HTERT RPE-1 (cell line): ENCODE measurements around the gene SYNE3.

ENCODE experiments used
- in situ Hi-C: fragments of 300-500 bp; cut with MboI; formaldehyde crosslinking; loops from 4 replicates; pipeline ENCODE4 v1.14.3; 2020; ENCODE audit warnings: low sequenced_read_pairs

The SYNE3 gene

DNA sequence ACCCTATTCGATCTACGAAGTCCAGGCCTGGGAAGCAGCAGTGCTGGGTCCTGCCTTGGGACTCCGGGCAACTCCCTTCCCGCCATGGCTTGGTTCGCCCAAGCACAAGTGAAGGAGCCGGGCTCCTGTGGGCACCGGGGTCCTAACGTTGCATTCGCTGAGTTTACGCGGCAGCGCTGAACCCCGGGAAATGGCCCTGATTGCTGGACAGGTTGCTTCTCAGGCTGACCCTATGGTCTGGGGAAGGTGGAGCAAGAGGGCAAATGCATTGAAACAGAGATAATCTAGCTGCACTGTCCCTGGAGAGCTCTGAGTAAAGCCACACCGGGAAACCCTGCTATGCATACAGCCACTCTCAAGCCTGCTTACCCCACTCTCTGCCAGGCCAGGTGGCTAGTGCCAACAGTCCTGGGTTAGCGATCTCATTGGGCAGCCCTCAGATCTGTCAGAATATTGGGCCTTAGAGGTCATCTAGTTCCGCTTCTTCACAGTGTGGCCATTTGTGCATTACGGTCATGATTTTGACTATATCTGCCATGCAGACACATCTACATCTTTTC lies 11.3 kb downstream of the SYNE3 start:
- in situ Hi-C loops: no loop called here

GRCh38 chr14:95504135-95505029 lies 12.1 kb downstream of the SYNE3 start:
- in situ Hi-C loops: no loop called here

DNA sequence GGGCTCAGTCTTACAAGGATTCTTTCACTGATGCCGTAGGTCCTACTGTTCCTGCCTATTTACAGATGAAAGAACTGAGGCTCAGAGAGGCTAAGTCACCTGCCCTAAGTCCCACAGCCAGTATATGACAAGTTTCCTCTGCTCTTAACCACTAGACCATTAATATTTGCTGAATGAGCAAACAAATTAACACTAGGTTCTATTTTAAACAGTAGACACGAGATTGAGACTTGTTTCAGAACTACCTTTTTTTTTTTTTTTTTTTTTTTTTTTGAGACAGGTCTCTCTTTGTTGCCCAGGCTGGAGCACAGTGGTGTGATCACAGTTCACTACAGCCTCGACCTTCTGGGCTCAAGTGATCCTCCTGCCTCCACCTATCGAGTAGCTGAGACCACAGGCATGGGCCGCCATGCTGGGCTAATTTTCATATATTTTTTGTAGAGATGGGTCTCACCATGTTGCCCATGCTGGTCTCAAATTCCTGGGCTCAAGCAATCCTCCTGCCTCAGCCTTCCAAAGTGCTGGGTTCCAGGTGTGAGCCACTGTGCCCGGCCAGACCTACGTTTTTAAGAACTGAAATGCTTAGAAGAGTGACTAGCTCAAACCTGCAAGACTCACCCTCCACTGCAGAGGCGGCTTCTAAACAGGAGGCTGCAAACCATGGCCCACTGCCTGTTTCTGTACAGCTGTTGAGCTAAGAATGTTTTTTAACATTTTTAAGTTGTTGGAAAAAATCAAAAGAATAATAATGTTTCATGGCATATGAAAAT lies 12.9 kb downstream of the SYNE3 start:
- in situ Hi-C loops: no loop called here

DNA sequence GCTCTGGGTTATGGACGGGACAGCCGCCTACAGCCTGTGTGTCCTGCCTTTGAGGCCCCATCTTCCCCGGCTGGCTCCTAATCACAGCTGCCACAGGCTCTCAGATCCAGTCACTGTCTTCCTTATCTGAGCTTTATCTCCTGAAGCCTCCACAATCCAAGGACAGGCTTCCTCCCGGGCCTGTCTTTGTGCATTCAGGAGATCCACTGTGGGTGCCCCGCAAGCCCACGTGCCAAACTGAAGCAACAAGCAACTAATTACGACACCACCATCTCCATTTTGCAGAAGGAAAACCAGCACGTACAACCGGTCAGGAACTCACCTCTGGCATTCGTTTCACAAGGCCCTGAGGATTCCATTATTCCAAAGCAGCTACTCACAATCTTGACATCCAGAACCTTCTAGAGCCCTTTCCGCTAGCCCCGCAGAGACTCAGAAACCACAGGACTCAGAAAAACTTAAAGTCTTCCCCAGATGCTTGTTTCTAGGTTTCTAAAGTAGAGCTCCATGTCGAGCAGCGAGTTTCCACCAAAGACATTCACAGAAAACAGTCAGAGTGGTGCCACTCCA lies 14.0 kb downstream of the SYNE3 start:
- in situ Hi-C loops: no loop called here

- in situ Hi-C loops: no loop called here
Measured at GRCh38 chr14:95500772-95501401, 15.6 kb downstream of the SYNE3 start.

DNA sequence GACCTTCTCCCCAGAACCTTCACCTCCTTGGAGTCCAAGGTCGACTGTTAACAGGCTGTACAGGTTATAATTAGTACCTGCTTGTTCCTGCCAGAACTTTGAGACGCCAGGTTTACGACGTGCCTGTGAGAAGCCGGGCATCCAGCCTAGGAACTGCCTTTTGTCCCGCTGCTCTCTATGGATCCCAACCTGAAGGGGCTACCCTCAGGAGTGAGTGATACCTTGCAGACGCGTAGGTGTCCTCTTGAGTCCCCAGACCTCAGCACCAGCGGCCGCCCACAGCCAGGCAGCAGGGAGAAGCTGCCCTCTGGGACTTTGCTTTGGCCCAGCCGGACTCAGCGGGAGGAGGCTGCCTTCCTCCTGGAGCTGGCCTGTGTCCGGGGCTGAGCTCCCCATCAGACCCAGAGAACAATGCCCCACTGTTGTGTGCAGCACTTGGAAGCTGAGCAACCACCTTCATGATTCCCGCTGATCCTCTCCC lies 16.2 kb downstream of the SYNE3 start:
- in situ Hi-C loops: no loop called here

GRCh38 chr14:95499354-95499750 lies 17.1 kb downstream of the SYNE3 start:
- in situ Hi-C loops: no loop called here

DNA sequence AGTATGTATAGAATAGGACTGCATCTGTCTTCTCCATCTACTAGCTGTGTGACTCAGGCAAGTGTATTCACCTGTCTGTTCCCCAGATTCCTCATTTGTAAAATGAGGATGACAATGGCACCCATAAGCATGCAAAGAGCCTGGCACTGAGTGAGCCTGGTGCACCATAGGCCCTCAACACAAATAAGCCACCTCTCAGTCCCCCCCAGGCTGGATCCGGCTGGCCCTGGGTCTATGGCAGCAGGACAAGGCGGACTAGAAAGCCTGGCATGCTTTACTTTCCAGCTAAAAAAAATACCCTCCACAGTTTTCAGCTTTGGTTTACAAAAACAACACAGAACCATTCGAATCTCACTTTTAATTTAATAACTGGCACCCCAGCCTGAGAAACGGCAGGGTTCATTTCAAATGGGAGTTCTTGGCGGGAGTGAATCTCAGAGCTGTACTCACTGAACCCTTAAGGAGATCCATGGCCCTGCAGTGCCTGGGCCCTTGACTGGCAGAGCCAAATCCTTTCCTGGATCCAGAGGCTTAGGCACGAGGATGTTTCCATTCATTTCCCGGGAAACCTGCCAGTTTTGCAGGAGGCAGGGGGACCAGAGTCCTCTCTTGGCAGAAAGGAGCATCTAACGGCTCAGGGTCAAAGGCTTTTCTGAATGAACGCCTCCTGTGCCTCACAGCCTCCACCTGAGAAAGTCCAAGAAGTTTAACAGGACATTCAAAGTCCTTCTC lies 17.7 kb downstream of the SYNE3 start:
- in situ Hi-C loops: no loop called here

- in situ Hi-C loops: no loop called here
Measured at GRCh38 chr14:95497561-95498011, 18.9 kb downstream of the SYNE3 start.

DNA sequence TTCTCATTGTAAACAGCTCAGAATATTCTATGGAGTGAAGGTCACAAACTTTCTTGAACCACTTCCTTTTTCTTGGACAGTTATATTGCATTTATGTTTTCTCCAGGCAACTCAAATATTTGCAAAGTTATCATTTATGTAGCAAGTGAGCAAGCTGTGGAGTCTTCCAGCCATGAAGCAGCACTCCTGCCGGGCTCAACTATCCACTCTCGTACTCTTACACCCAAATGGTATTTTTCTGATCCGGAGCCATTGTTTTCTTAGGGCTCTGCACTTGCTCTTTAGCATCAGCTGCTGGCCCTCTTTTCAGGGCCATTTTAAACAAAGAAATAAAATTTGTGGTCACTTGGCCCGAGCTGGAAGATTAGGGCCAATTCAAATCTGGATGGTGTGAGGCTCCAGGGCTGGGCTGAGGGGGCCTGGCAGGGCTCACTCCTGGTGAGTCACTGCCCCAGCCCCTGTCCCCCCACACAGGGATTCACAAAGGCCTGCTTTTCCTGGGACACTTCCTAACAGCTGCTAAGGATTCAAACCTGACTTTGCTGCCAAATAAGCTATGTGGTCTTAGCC lies 19.7 kb downstream of the SYNE3 start:
- in situ Hi-C loops: no loop called here

DNA sequence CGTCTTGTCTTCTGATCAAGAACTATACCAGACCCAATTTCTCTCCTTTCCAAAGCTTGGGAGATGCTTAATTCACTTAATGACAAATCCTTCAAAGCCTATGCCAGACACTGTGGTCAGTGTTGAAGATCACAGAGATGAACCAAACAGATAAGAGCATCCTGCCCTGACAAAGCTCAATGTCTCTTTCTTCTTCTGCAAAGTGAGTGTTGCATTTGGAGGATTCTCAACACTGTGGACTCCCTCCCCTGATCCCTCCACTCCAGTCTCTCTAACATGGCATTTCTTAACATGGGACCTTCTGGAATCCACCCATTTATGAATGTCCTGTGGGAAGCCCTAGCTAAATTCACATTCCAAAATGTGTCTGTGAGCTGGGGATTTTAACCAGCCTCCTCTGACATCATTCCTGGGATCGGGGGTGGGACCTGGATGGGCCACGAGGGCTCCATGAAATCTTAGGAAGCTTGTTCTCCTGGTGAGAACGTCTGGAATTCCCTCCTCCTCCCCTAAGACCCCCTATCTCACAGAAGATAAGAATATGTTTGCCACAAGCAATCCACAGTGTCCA lies 20.3 kb downstream of the SYNE3 start:
- in situ Hi-C loops: no loop called here

- in situ Hi-C loops: no loop called here
Measured at GRCh38 chr14:95495538-95496025, 20.9 kb downstream of the SYNE3 start.

DNA sequence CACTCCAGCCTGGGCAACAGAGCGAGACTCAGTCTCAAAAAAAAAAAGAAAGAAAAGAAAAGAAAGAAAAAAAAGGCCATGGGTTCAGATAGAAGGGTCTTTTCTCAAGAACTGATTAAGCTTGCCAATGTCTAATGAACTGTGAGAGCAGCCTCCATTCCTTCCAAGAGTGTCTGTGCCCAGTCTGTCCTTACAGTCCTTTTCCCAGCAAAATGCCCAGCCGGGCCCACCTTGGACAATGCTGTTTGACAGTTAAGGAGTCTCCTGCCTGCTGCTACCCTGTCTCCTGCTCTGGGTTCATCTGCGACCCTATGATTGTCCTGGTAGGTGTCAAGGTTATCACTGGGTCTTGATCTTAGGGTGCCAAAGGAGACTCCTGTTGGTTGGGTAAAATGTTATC lies 21.4 kb downstream of the SYNE3 start:
- in situ Hi-C loops: no loop called here

DNA sequence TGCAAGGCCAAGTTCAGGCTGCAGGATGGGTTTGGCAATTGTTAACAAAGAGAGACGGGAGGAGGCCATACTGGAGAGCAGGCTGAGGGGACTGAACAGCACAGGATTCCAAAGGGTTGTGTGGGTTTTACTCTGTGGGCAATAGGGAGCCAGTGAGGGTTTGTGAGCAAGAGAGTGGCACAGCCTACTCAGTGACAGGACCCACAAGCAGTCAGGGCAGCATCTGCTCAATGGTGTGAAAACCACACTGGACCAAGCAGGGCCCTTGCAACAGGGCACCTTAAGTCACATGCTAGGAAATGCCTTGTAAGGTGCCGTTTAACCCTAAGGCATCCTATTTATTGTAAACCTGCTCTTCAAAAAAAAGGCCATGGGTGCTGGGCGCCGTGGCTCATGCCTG lies 22.0 kb downstream of the SYNE3 start:
- in situ Hi-C loops: no loop called here

DNA sequence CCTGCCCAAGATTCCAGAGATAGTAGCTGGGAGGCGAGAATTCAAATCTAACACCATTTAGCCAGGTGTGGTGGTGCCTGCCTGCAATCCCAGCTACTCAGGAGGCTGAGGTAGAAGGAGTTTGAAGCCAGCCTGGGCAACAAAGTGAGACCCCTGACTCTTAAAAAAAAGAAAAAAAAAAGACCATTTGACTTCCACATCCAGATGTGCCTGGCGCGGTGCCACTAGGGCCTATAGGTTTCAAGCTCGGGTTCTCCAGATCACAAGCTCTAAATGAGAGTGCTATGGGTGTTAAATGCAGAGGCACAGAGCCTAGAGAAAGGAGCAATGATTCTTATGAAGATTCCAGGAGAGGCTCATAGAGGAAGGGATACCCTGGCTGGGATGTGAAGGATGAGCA lies 22.5 kb downstream of the SYNE3 start:
- in situ Hi-C loops: no loop called here

- in situ Hi-C loops: no loop called here
Measured at GRCh38 chr14:95493503-95493902, 22.9 kb downstream of the SYNE3 start.

- in situ Hi-C loops: no loop called here
Measured at GRCh38 chr14:95491936-95492608, 24.4 kb downstream of the SYNE3 start.

GRCh38 chr14:95490727-95491451 lies 25.6 kb downstream of the SYNE3 start:
- in situ Hi-C loops: no loop called here
